Measurements from ENCODE around the gene AKAP1. TPM values are rescaled to one million over a fixed set of nuclear protein-coding genes. Genes with fewer than 3 reads are reported as not detected.

AKAP1 gene
- total and polyA plus RNA-seq, 2 donors (not counting 1 experiment from before 2014, with no cell fraction given) = 4.8 to 9.1 TPM

GRCh38 chr17:57038486-57038885 is 46.6 kb upstream of the AKAP1 start:
- Histone ChIP-seq H3K36me3 (ENCODE audit: control insufficient read depth, insufficient read depth, low read length) (no peaks in the 10 kb centered on the region), H4K20me1 (ENCODE audit: control insufficient read depth, extremely low read depth, insufficient read depth, low read length) (no peaks in the 10 kb centered on the region), H3K9ac (ENCODE audit: insufficient read depth, low read length) (no peak overlapping the region), H3K27ac (ENCODE audit: insufficient read depth, low read length) (no peak overlapping the region), H2AFZ (ENCODE audit: low read length) (no peak overlapping the region), H3K4me2 (ENCODE audit: extremely low read depth, insufficient read depth, low read length) (no peak overlapping the region), H3K27me3 (ENCODE audit: control insufficient read depth, insufficient read depth, low read length) (peaks cover 3% of the 10 kb centered on the region), H3K79me2 (ENCODE audit: control insufficient read depth, insufficient read depth, low read length) (no peaks in the 10 kb centered on the region), H3K9me3 (ENCODE audit: control insufficient read depth, insufficient read depth, low read depth, low read length) (no peaks in the 10 kb centered on the region), H3K4me3 (replicated peaks in 1 of 4; ENCODE audit: control extremely low read depth in 1 of 4, insufficient read depth in 1 of 4, low read depth in 3 of 4, low read length in 4 of 4) (no peak overlapping the region), H3K4me1 (ENCODE audit: control insufficient read depth, extremely low read depth, insufficient read depth, low read length) (no peaks in the 10 kb centered on the region)
- TF ChIP-seq CTCF (conservative IDR thresholded peaks at IDR 0.05 in 1 of 2, IDR thresholded peaks at IDR 0.05 in 1 of 2; ENCODE audit: low read depth in 1 of 2, low read length in 2 of 2) (no peak), EZH2 (IDR thresholded peaks at IDR 0.05; ENCODE audit: low read length, missing control alignments) (no peak)
- DNase-seq (ENCODE audit: low read depth in 2 of 2) = no peak

- H3K27me3 ChIP-seq (ENCODE audit: control insufficient read depth, insufficient read depth, low read length) = peaks cover 10% of the 10 kb centered on the region
Measured at GRCh38 chr17:57040571-57040970, 44.5 kb upstream of the AKAP1 start.

DNA sequence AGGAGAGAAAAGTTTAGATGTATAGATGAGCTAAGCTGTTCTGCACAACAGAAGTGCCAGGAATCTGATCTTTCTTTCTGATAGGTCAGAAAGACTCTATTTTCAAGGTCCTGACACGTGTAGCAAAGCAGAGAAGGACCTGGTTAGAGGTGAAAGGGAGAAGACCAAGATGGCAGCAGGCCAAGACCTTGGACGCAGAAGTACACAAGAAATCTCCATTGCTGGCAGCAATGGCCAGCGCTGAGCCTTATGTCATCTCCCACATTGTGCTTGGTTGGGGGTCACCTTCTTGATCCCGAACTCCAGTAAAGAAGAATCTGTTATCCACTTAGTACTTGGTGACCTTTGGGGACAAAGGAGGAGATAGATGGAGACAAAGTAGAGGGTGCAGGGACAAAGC is 41.8 kb upstream of the AKAP1 start:
- H4K20me1 ChIP-seq (ENCODE audit: control insufficient read depth, extremely low read depth, insufficient read depth, low read length) = no peaks in the 10 kb centered on the region
- no peak overlapping the region for H3K4me2 ChIP-seq (ENCODE audit: extremely low read depth, insufficient read depth, low read length)
- H3K4me3 ChIP-seq (replicated peaks in 1 of 4; ENCODE audit: control extremely low read depth in 1 of 4, insufficient read depth in 1 of 4, low read depth in 3 of 4, low read length in 4 of 4) = no peak overlapping the region
- H3K9ac ChIP-seq (ENCODE audit: insufficient read depth, low read length) = no peak overlapping the region
- no peaks in the 10 kb centered on the region for H3K79me2 ChIP-seq (ENCODE audit: control insufficient read depth, insufficient read depth, low read length)
- H2AFZ ChIP-seq (ENCODE audit: low read length) = no peak overlapping the region
- no peak for TF ChIP-seq EZH2 (IDR thresholded peaks at IDR 0.05; ENCODE audit: low read length, missing control alignments)
- TF ChIP-seq CTCF (conservative IDR thresholded peaks at IDR 0.05 in 1 of 2, IDR thresholded peaks at IDR 0.05 in 1 of 2; ENCODE audit: low read depth in 1 of 2, low read length in 2 of 2) = no peak
- no peaks in the 10 kb centered on the region for H3K9me3 ChIP-seq (ENCODE audit: control insufficient read depth, insufficient read depth, low read depth, low read length)
- DNase-seq (ENCODE audit: low read depth in 2 of 2) = no peak
- H3K36me3 ChIP-seq (ENCODE audit: control insufficient read depth, insufficient read depth, low read length) = no peaks in the 10 kb centered on the region
- H3K27ac ChIP-seq (ENCODE audit: insufficient read depth, low read length) = no peak overlapping the region
- H3K27me3 ChIP-seq (ENCODE audit: control insufficient read depth, insufficient read depth, low read length) = peaks cover 16% of the 10 kb centered on the region
- no peaks in the 10 kb centered on the region for H3K4me1 ChIP-seq (ENCODE audit: control insufficient read depth, extremely low read depth, insufficient read depth, low read length)

More at GRCh38 chr17:57040571-57040970, 44.5 kb upstream of the AKAP1 start:
- no peak for DNase-seq (ENCODE audit: low read depth in 2 of 2)
- TF ChIP-seq EZH2 (IDR thresholded peaks at IDR 0.05; ENCODE audit: low read length, missing control alignments) (no peak), CTCF (conservative IDR thresholded peaks at IDR 0.05 in 1 of 2, IDR thresholded peaks at IDR 0.05 in 1 of 2; ENCODE audit: low read depth in 1 of 2, low read length in 2 of 2) (no peak)
- Histone ChIP-seq H3K79me2 (ENCODE audit: control insufficient read depth, insufficient read depth, low read length) (no peaks in the 10 kb centered on the region), H3K9me3 (ENCODE audit: control insufficient read depth, insufficient read depth, low read depth, low read length) (no peaks in the 10 kb centered on the region), H3K4me2 (ENCODE audit: extremely low read depth, insufficient read depth, low read length) (no peak overlapping the region), H4K20me1 (ENCODE audit: control insufficient read depth, extremely low read depth, insufficient read depth, low read length) (no peaks in the 10 kb centered on the region), H3K4me1 (ENCODE audit: control insufficient read depth, extremely low read depth, insufficient read depth, low read length) (no peaks in the 10 kb centered on the region), H3K4me3 (replicated peaks in 1 of 4; ENCODE audit: control extremely low read depth in 1 of 4, insufficient read depth in 1 of 4, low read depth in 3 of 4, low read length in 4 of 4) (no peak overlapping the region), H3K27ac (ENCODE audit: insufficient read depth, low read length) (no peak overlapping the region), H3K9ac (ENCODE audit: insufficient read depth, low read length) (no peak overlapping the region), H3K36me3 (ENCODE audit: control insufficient read depth, insufficient read depth, low read length) (no peaks in the 10 kb centered on the region), H2AFZ (ENCODE audit: low read length) (no peak overlapping the region)
